AG09309 (cell line): ENCODE data around the gene KLHL17.
"Not testable (repeated sequence)": the region's sequence is repeated elsewhere in the genome, so short reads cannot be mapped to it uniquely, and the experiment has no call there.

Experiments used
- DNase-seq: peaks from one replicate; pipeline ENCODE4 v3.0.0-alpha.2; 2010; ENCODE audit warnings: low read depth
- H3K4me3 ChIP-seq: 2 replicates; pipeline ENCODE4 v1.5.1; 2011; ENCODE audit warnings: mild to moderate bottlenecking, low read depth, low read length, moderate library complexity; ENCODE audit not compliant: control insufficient read depth
- CTCF ChIP-seq: IDR thresholded peaks from 2 replicates; pipeline ENCODE4 v1.5.1; 2011; ENCODE audit warnings: mild to moderate bottlenecking, low read depth, low read length, inconsistent platforms; ENCODE audit not compliant: insufficient read depth, control insufficient read depth; ENCODE audit errors: missing control alignments

The KLHL17 gene

DNA sequence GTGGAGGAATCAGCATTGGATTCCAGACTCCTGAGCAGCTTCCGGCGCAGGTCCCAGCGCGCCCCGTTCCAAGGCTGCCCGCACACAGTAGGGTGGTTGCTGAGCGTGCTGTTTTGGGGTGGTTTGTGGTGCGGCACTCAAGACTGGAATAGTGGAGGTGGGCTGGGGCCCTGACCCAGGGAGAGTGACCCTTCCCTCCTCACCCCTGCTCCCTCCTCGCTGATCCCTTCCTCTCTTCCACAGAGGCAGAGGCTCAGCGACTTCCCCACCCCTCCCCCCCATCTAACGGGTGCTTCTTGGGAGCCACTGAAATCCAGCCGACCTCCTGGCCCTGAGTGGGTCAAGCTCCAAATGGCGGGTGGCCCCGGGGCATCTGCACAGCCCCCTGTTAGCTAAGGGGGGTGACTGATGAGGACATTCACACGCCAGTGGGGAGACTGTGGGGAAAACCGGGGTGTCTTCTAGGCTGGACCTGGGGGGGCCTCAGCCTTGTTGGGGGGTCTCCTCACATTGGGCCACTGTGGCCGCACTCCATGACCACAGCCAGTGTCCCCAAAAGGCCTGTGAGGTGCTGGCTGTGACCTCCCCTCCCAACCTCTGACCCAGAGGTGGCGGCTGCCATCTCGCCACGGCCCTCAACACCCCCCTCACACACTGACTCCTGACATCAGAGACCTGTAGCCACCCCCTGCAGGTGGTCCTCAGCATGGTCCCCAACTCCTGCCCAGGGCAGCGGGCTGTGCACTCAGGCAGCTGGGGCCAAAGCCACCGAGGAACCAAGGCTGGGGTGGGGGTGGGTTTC, 43.4 kb downstream of the KLHL17 start:
- TF ChIP-seq CTCF = no peak
- no peak for DNase-seq
- no peak overlapping the region for H3K4me3 ChIP-seq

GRCh38 chr1:1004420-1004779, 44.0 kb downstream of the KLHL17 start:
- no peak for TF ChIP-seq CTCF
- H3K4me3 ChIP-seq = no peak overlapping the region
- no peak for DNase-seq

- DNase-seq = no peak
- H3K4me3 ChIP-seq = no peak overlapping the region
- no peak for TF ChIP-seq CTCF
Observed at GRCh38 chr1:1004780-1005697, 44.7 kb downstream of the KLHL17 start.

- H3K4me3 ChIP-seq = no peak overlapping the region
- DNase-seq = no peak
- no peak for TF ChIP-seq CTCF
Observed at GRCh38 chr1:1005774-1006304, 45.5 kb downstream of the KLHL17 start.

DNA sequence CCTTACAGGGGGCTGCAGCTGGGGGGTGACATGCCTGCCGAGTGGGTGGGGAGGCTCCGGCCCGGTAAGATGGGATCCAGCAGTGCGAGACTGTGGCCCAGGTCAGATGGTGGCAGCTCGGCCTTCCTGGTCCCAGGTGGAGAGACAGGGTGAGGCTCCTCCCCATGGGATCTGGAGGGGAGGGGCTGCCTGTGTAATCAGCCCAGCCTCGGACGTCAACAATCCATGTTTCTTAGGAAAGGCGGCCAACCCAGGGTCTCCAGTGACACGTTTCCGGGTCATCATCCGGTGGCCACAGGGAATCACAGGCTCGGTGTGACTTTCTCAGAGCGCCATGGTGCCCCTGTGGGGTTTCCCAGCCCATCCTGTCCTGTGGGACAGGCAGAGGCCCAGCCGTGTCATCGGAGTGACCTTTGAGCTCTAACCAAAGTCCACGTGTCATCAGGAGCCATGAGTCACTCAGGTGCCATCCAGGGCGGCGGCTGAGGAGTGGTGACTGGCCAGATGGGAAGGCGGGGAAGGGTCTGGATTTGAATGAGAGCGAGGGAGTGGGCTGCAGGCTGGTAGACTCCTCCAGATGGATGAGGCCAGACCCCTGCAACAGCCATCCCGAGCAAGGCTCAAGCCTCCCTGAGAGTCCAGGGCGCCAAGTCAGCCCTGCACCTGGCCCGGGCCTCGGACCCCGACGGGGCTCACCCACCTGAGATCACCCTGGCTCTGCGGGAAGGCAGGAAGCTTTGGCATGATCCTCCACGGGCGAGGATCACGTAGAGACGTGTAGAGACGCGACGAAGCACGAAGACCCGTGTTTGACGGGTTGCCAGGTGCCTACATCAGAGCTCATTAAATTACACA, 46.1 kb downstream of the KLHL17 start:
- no peak for TF ChIP-seq CTCF
- H3K4me3 ChIP-seq = no peak overlapping the region
- no peak for DNase-seq

DNA sequence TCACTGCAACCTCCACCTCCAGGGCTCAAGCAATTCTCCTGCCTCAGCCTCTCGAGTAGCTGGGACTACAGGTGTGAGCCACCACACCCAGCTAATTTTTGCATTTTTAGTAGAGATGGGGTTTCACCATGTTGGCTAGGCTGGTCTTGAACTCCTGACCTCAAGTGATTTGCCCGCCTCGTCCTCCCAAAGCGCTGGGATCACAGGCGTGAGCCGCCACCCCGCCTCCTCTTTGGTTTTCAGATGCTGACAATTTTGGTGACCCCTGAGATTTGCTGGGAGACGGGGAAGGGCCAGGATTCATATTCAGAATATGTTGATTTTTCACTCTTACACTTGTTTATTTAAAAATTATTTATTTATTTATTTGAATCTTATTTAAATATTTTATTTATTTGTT, 49.7 kb downstream of the KLHL17 start:
- H3K4me3 ChIP-seq, DNase-seq: not testable (repeated sequence)
